B cell (primary cell): ENCODE data around the gene ZSWIM7. TPM values are rescaled to one million over a fixed set of nuclear protein-coding genes. Genes with fewer than 3 reads are reported as not detected.

ENCODE experiments used
- ATAC-seq: fragments of 200-7000 bp; cut with Tn5 transposase; one replicate; pipeline ENCODE4 v1.10.0; 2021; ENCODE audit warnings: low read depth, mild to moderate bottlenecking, moderate number of reproducible peaks, moderate library complexity
- CTCF ChIA-PET: fragments of 350-600 bp; sonication (Branson Sonifier 250); formaldehyde crosslinking; loops from one replicate; lab custom pipeline; 2021; ENCODE audit warnings: antibody characterized with exemption, inconsistent platforms; lab: Charles Lee
- POLR2A ChIA-PET: fragments of 350-600 bp; sonication (Branson Sonifier 250); formaldehyde crosslinking; loops from one replicate; lab custom pipeline; 2021; ENCODE audit warnings: antibody characterized with exemption; lab: Charles Lee
- DNase-seq: peaks from one replicate; pipeline ENCODE4 v3.0.0; 2013
- H2AFZ ChIP-seq: 2 replicates; pipeline ENCODE4 v1.6.1; 2012; ENCODE audit warnings: mild to moderate bottlenecking, low read depth, low read length; ENCODE audit not compliant: insufficient read depth, poor library complexity, severe bottlenecking
- H3K27ac ChIP-seq, 2 donors: 1 replicate in 1 of 2; 2 replicates in 1 of 2; pipeline ENCODE4 v1.5.1; 2012 to 2013; ENCODE audit warnings: low read length in 2 of 2, mild to moderate bottlenecking in 2 of 2, moderate library complexity in 1 of 2
- H3K27me3 ChIP-seq, 4 experiments: fragments of 200-600 bp in 1 of 4; sonication (generic) in 1 of 4; replicated peaks in 1 of 4; 1 replicate in 2 of 4; 2 replicates in 2 of 4; pipeline versions ENCODE4 v1.6.1 to v1.7.0; 2013 to 2016; ENCODE audit warnings: low read length in 3 of 4, mild to moderate bottlenecking in 2 of 4, mixed read lengths in 1 of 4, moderate library complexity in 1 of 4; ENCODE audit not compliant: insufficient read depth in 4 of 4, control insufficient read depth in 3 of 4; ENCODE audit errors: control extremely low read depth in 1 of 4
- H3K36me3 ChIP-seq, 2 experiments: replicated peaks in 1 of 2; 1 replicate in 1 of 2; 2 replicates in 1 of 2; pipeline versions ENCODE4 v1.6.1 to v1.7.1; 2013; ENCODE audit warnings: low read length in 1 of 2; ENCODE audit not compliant: insufficient read depth in 2 of 2, control insufficient read depth in 1 of 2; ENCODE audit errors: control extremely low read depth in 1 of 2, extremely low read depth in 1 of 2
- H3K4me1 ChIP-seq, 2 donors: fragments of 200-600 bp in 1 of 2; sonication (generic) in 1 of 2; 1 replicate in 1 of 2; 2 replicates in 1 of 2; pipeline versions ENCODE4 v1.5.1 to v1.6.1; 2013 to 2017; ENCODE audit warnings: low read length in 2 of 2; ENCODE audit not compliant: control insufficient read depth in 2 of 2, insufficient read depth in 2 of 2
- H3K4me2 ChIP-seq: replicated peaks from 2 replicates; pipeline ENCODE3; 2012; ENCODE audit warnings: mild to moderate bottlenecking, low read depth, low read length; ENCODE audit not compliant: poor library complexity, severe bottlenecking
- H3K4me3 ChIP-seq, 5 experiments: fragments of 200-600 bp in 1 of 5; sonication (generic) in 1 of 5; 1 replicate in 3 of 5; 2 replicates in 2 of 5; pipeline versions ENCODE4 v1.5.1 to v1.7.0; 2011 to 2016; ENCODE audit warnings: low read length in 4 of 5, mild to moderate bottlenecking in 4 of 5, low read depth in 2 of 5, control low read depth in 1 of 5, moderate library complexity in 1 of 5; ENCODE audit not compliant: insufficient read depth in 1 of 5; ENCODE audit errors: control extremely low read depth in 1 of 5, extremely low read depth in 1 of 5
- H3K79me2 ChIP-seq: fragments of 200-600 bp; sonication (generic); one replicate; pipeline ENCODE4 v1.6.0; 2016; ENCODE audit warnings: low read length; ENCODE audit not compliant: control insufficient read depth, insufficient read depth
- H3K9ac ChIP-seq: fragments of 200-600 bp; sonication (generic); 2 replicates; pipeline ENCODE4 v1.6.1; 2017; ENCODE audit warnings: mild to moderate bottlenecking, low read length, moderate library complexity
- H3K9me3 ChIP-seq, 3 donors: one replicate each; pipeline versions ENCODE4 v1.6.1 to v1.7.1; 2013; ENCODE audit warnings: low read length in 2 of 3; ENCODE audit not compliant: control insufficient read depth in 2 of 3, insufficient read depth in 1 of 3; ENCODE audit errors: control extremely low read depth in 1 of 3
- H4K20me1 ChIP-seq: 2 replicates; pipeline ENCODE4 v1.6.0; 2012; ENCODE audit warnings: mild to moderate bottlenecking, low read length; ENCODE audit not compliant: insufficient read depth, control insufficient read depth, poor library complexity, severe bottlenecking
- H3K27ac Mint-ChIP-seq: one replicate; pipeline ENCODE4 v1.8.0; 2021; ENCODE audit warnings: mixed read lengths
- H3K27me3 Mint-ChIP-seq: one replicate; pipeline ENCODE4 v1.8.0; 2021; ENCODE audit warnings: mixed read lengths
- H3K4me1 Mint-ChIP-seq: one replicate; pipeline ENCODE4 v1.8.0; 2021; ENCODE audit warnings: mixed read lengths
- H3K4me3 Mint-ChIP-seq: one replicate; pipeline ENCODE4 v1.8.0; 2021; ENCODE audit warnings: mixed read lengths
- H3K9me3 Mint-ChIP-seq: one replicate; pipeline ENCODE4 v1.8.0; 2022; ENCODE audit warnings: mixed read lengths; ENCODE audit not compliant: insufficient read depth
- EZH2 ChIP-seq: IDR thresholded peaks from 2 replicates; pipeline ENCODE4 v1.6.1; 2012; ENCODE audit warnings: borderline replicate concordance, low read depth, mild to moderate bottlenecking, moderate library complexity, low read length; ENCODE audit not compliant: insufficient read depth, poor library complexity, severe bottlenecking
- WGBS: methylation state at CpG from one replicate; pipeline ENCODE4 v1.1.5; 2013; ENCODE audit warnings: missing lambda C conversion rate; ENCODE audit not compliant: insufficient coverage; 5-methylcytosine and 5-hydroxymethylcytosine counted together
- intact Hi-C: fragments of 100-400 bp; cut with micrococcal nuclease; formaldehyde crosslinking; loops from one replicate; pipeline ENCODE4 v1.10.0; 2022
- polyA plus RNA-seq: library from polyadenylated mRNA; depleted of rRNA; stranded (reverse); fragments of >200 nt; gene quantifications from 2 replicates; pipeline ENCODE4 v1.2.3, GENCODE V29; 2012
- total RNA-seq, 2 donors: library from RNA; stranded (reverse); fragments of 120-200 nt in 1 of 2; gene quantifications; 1 replicate in 1 of 2; 2 replicates in 1 of 2; pipeline versions ENCODE4 v1.2.3 to v1.2.4, GENCODE V29; 2013 to 2022
- TF ChIP-seq, protein P1 (sequence below): fragments of 200-600 bp; IDR thresholded peaks from one replicate; pipeline ENCODE4 v1.8.0; 2022; ENCODE audit warnings: antibody characterized with exemption, mild to moderate bottlenecking

Gene ZSWIM7
- total and polyA plus RNA-seq, 2 donors (not counting 1 experiment from before 2014, with no cell fraction given): 25.1 to 39.3 TPM

DNA sequence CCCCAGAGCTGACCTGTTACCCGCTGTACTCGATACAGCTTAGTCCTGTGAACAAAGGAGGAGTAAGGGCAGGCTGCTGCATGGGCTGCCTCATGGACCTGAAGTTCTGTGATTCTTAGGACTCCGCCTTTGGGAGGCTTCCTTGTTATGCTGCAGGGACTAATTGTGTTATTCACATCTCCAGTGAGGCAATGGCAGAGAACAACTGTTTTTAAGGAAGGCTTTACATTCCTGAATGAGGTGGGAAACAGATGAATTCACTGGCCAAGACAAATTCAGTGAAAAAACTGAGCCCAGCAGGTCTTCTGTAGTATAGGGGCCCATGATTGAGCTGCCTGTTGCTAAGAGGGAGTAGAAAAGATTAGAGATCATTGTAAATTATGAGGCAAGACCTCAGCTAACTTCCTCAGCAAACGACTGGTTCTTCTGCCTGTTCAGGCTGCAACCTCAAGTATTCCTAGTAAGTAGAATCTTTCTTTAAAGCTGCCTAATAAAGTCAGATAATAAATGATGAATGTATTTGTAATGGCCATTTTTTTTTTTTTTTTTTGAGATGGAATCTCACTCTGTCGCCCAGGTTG is 28.3 kb downstream of the ZSWIM7 start:
- CTCF ChIA-PET: no interaction called here
- H3K4me3 Mint-ChIP-seq: no peak overlapping the region

DNA sequence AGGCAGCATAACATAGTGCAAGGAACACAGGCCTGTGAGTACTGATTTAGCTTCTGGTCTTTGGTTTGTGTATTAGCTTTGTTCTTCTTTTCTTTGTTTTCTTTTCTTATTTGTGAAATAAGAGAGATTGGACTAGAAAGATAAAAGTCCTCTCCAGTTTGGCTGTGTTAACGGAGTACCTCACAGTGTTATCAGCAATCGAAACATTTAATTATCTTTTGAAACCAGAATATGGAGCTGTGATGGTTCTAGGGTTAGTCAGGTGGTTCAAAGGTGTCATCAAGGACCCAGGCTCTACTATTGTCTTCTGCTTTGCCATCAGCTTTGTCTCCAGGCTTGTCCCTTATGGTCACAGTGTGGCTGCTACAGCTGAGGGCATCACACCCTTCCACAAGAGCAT is 29.0 kb downstream of the ZSWIM7 start:
- TF ChIP-seq EZH2: no peak
- TF ChIP-seq, protein P1, sequence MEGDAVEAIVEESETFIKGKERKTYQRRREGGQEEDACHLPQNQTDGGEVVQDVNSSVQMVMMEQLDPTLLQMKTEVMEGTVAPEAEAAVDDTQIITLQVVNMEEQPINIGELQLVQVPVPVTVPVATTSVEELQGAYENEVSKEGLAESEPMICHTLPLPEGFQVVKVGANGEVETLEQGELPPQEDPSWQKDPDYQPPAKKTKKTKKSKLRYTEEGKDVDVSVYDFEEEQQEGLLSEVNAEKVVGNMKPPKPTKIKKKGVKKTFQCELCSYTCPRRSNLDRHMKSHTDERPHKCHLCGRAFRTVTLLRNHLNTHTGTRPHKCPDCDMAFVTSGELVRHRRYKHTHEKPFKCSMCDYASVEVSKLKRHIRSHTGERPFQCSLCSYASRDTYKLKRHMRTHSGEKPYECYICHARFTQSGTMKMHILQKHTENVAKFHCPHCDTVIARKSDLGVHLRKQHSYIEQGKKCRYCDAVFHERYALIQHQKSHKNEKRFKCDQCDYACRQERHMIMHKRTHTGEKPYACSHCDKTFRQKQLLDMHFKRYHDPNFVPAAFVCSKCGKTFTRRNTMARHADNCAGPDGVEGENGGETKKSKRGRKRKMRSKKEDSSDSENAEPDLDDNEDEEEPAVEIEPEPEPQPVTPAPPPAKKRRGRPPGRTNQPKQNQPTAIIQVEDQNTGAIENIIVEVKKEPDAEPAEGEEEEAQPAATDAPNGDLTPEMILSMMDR: no peak
- Histone ChIP-seq H3K36me3 (peaks cover 0 to 3% of the 10 kb centered on the region in 2 experiments), H3K79me2 (no peaks in the 10 kb centered on the region)

More for the DNA sequence above, 28.3 kb downstream of the ZSWIM7 start:
- POLR2A ChIA-PET: no interaction called here
- no peak for DNase-seq
- H3K4me2 ChIP-seq: no peak overlapping the region
- no peak overlapping the region for H3K4me3 ChIP-seq
- TF ChIP-seq EZH2: no peak
- TF ChIP-seq, protein P1: no peak
- no peaks in the 10 kb centered on the region for H3K9me3 Mint-ChIP-seq
- H3K4me1 ChIP-seq: peaks cover 0 to 7% of the 10 kb centered on the region in 2 donors
- peaks cover 0 to 8% (median 0%) of the 10 kb centered on the region in 3 donors for H3K9me3 ChIP-seq
- H3K4me1 Mint-ChIP-seq: peaks cover 4% of the 10 kb centered on the region
- H3K79me2 ChIP-seq: no peaks in the 10 kb centered on the region
- H3K36me3 ChIP-seq: peaks cover 0 to 3% of the 10 kb centered on the region in 2 experiments
- intact Hi-C loops: no loop called here
- no peak overlapping the region for H2AFZ ChIP-seq
- H3K9ac ChIP-seq: no peak overlapping the region
- peaks cover 24% of the 10 kb centered on the region for H3K27me3 Mint-ChIP-seq
- H4K20me1 ChIP-seq: no peaks in the 10 kb centered on the region
- no peak overlapping the region for H3K27ac Mint-ChIP-seq
- ATAC-seq: no peak
- no peak overlapping the region for H3K27ac ChIP-seq
- H3K27me3 ChIP-seq: peaks cover 0 to 12% (median 2%) of the 10 kb centered on the region in 4 experiments
- 96% methylated on average over 3 of the region's 5 CpGs for WGBS

More for the DNA sequence above, 29.0 kb downstream of the ZSWIM7 start:
- Histone ChIP-seq H3K4me3 (no peak overlapping the region), H3K9ac (no peak overlapping the region), H3K4me1 (peaks cover 0 to 10% of the 10 kb centered on the region in 2 donors), H3K4me2 (no peak overlapping the region), H3K27ac (no peak overlapping the region), H4K20me1 (no peaks in the 10 kb centered on the region), H3K27me3 (peaks cover 0 to 17% (median 2%) of the 10 kb centered on the region in 4 experiments), H2AFZ (no peak overlapping the region), H3K9me3 (peaks cover 0 to 8% (median 0%) of the 10 kb centered on the region in 3 donors)
- ChIA-PET CTCF (no interaction called here), POLR2A (no interaction called here)
- Mint-ChIP-seq H3K4me3 (no peak overlapping the region), H3K4me1 (peaks cover 8% of the 10 kb centered on the region), H3K27me3 (peaks cover 29% of the 10 kb centered on the region), H3K9me3 (no peaks in the 10 kb centered on the region), H3K27ac (no peak overlapping the region)
- WGBS: no CpG with 5 or more reads among the region's 2 CpGs
- intact Hi-C loops: no loop called here
- no peak for ATAC-seq
- DNase-seq: no peak
